Progenitor cell of endocrine pancreas (in vitro differentiated cells): ENCODE measurements around the gene FAM180B. TPM values are rescaled to one million over a fixed set of nuclear protein-coding genes. Genes with fewer than 3 reads are reported as not detected.

Experiments
- DNase-seq: peaks from one replicate; pipeline ENCODE4 v3.0.0; 2021; ENCODE audit warnings: low spot score; ENCODE audit not compliant: unreplicated experiment
- H3K27ac Mint-ChIP-seq: 2 replicates; pipeline ENCODE4 v1.8.0; 2021; ENCODE audit warnings: mild to moderate bottlenecking, moderate library complexity, mixed read lengths
- H3K27me3 Mint-ChIP-seq: 2 replicates; pipeline ENCODE4 v1.8.0; 2021; ENCODE audit warnings: mixed read lengths
- H3K36me3 Mint-ChIP-seq: 2 replicates; pipeline ENCODE4 v1.8.0; 2022; ENCODE audit warnings: mixed read lengths; ENCODE audit not compliant: insufficient read depth
- H3K4me1 Mint-ChIP-seq: 2 replicates; pipeline ENCODE4 v1.8.0; 2021; ENCODE audit warnings: low read depth, mixed read lengths
- H3K4me3 Mint-ChIP-seq: 2 replicates; pipeline ENCODE4 v1.8.0; 2021; ENCODE audit warnings: low read depth, mild to moderate bottlenecking, moderate library complexity, mixed read lengths
- H3K9me3 Mint-ChIP-seq: 2 replicates; pipeline ENCODE4 v1.8.0; 2021; ENCODE audit warnings: low read depth, mixed read lengths
- total RNA-seq: library from RNA; stranded (reverse); gene quantifications from 2 replicates; pipeline ENCODE4 v1.2.1, GENCODE V29; 2021
- TF ChIP-seq, protein P1 (sequence below): fragments of 200-600 bp; sonication (generic); IDR thresholded peaks from one replicate; pipeline ENCODE4 v1.5.0; 2021; ENCODE audit warnings: antibody characterized with exemption, mild to moderate bottlenecking; ENCODE audit not compliant: unreplicated experiment

FAM180B gene
- total RNA-seq, 1 donor from 2014 or later, result 0.26 TPM

DNA sequence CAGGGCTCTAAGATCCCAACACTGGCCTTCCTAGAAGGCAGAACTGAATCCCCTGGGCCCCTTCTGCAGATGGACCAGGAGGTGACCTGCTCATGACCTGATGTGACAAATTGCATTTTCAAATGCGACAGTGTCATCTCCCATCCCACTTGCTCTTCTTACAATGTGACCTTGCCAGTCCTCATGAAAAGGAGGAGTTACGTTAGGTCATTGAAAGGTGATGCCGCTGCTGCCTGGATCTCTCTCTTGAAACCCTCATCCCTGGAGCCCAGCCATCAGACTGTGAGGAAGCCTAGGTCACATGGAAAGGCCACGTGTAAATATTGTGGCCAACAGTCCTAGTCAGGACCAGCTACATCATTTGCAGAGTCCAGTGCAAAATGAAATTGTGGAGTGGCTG, 13.4 kb downstream of the FAM180B start:
- TF ChIP-seq, protein P1, sequence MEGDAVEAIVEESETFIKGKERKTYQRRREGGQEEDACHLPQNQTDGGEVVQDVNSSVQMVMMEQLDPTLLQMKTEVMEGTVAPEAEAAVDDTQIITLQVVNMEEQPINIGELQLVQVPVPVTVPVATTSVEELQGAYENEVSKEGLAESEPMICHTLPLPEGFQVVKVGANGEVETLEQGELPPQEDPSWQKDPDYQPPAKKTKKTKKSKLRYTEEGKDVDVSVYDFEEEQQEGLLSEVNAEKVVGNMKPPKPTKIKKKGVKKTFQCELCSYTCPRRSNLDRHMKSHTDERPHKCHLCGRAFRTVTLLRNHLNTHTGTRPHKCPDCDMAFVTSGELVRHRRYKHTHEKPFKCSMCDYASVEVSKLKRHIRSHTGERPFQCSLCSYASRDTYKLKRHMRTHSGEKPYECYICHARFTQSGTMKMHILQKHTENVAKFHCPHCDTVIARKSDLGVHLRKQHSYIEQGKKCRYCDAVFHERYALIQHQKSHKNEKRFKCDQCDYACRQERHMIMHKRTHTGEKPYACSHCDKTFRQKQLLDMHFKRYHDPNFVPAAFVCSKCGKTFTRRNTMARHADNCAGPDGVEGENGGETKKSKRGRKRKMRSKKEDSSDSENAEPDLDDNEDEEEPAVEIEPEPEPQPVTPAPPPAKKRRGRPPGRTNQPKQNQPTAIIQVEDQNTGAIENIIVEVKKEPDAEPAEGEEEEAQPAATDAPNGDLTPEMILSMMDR, result no peak
- Mint-ChIP-seq H3K4me1 (no peaks in the 10 kb centered on the region), H3K27me3 (peaks cover 11% of the 10 kb centered on the region), H3K27ac (no peak overlapping the region), H3K36me3 (no peaks in the 10 kb centered on the region), H3K4me3 (no peak overlapping the region), H3K9me3 (no peaks in the 10 kb centered on the region)
- DNase-seq, result no peak

DNA sequence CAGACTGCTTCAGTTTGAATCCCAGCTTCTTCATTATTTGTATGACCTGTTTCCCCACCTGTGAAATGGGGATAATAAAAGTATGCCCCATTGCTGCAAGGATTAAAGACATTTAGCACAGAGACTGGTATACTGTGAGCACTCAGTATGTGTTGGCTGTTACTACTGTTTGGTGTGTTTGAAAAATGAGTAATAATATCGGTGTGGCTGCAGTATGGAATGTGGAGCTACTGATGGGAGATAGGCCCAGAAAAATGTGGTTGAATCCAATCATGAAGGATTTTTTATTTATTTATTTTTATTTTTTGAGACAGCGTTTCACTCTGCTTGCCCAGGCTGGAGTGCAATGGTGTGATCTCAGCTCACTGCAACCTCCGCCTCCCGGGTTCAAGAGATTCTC, 16.8 kb downstream of the FAM180B start:
- H3K27ac Mint-ChIP-seq, result no peak overlapping the region
- no peaks in the 10 kb centered on the region for H3K27me3 Mint-ChIP-seq
- no peaks in the 10 kb centered on the region for H3K9me3 Mint-ChIP-seq
- DNase-seq, result no peak
- TF ChIP-seq, protein P1, result no peak
- peaks cover 9% of the 10 kb centered on the region for H3K4me1 Mint-ChIP-seq
- no peak overlapping the region for H3K4me3 Mint-ChIP-seq
- H3K36me3 Mint-ChIP-seq, result no peaks in the 10 kb centered on the region

GRCh38 chr11:47605921-47606320, 19.4 kb downstream of the FAM180B start:
- TF ChIP-seq, protein P1, result no peak
- Mint-ChIP-seq H3K27ac (no peak overlapping the region), H3K27me3 (no peaks in the 10 kb centered on the region), H3K4me1 (peaks cover 9% of the 10 kb centered on the region), H3K9me3 (no peaks in the 10 kb centered on the region), H3K4me3 (no peak overlapping the region), H3K36me3 (no peaks in the 10 kb centered on the region)
- no peak for DNase-seq

DNA sequence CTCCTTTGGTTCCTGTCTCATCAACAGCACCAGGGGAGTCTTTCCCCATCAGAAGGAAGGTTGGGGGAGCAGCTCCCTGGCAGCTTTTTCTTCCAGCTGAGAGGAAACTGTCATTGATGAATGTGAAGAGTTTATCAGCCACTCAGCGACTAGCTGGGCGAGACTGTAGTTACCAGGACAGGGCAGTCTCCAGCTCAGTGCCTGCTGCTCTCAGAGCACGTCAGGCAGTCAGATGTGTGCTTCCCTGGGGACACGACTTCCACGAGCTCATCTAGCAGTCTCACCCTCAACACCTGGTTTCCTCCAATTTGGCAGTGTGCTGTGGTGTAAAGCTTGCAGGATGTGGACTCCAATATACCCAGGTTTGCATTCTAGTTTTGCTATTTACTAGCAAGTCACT, 20.3 kb downstream of the FAM180B start:
- Mint-ChIP-seq H3K36me3 (no peaks in the 10 kb centered on the region), H3K4me1 (peaks cover 9% of the 10 kb centered on the region), H3K27me3 (no peaks in the 10 kb centered on the region), H3K9me3 (no peaks in the 10 kb centered on the region), H3K4me3 (no peak overlapping the region), H3K27ac (no peak overlapping the region)
- TF ChIP-seq, protein P1, result no peak
- no peak for DNase-seq

DNA sequence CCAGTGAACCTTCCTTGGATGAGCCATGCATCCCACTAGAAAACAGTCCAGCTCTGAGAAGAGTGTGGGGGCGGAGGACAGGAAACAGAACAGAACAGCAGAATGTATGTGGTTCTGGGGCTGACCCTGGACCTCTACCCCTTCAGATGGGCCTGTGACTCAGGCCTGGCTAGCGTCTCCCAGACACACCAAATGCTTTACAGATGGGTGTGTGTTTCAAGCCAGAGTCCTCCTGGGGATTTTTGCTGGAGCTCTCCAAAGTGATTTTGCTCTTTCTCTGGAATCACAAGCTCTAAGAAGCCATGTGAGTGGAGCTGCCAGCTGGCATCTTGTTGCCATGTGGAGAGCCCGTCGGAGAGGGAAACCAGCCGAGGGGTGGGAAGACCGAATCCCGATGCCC, 20.9 kb downstream of the FAM180B start:
- Mint-ChIP-seq H3K9me3 (no peaks in the 10 kb centered on the region), H3K4me3 (no peak overlapping the region), H3K27ac (no peak overlapping the region), H3K36me3 (no peaks in the 10 kb centered on the region), H3K4me1 (peaks cover 9% of the 10 kb centered on the region), H3K27me3 (no peaks in the 10 kb centered on the region)
- TF ChIP-seq, protein P1, result no peak
- no peak for DNase-seq
